Osteoblast (primary cell): ENCODE measurements around the gene CARD10. TPM values are rescaled to one million over a fixed set of nuclear protein-coding genes. Genes with fewer than 3 reads are reported as not detected.

Source experiments
- DNase-seq: peaks from one replicate; pipeline ENCODE4 v3.0.0; 2011; ENCODE audit warnings: low spot score, mixed read lengths; ENCODE audit not compliant: insufficient read length; ENCODE audit errors: missing footprints
- H2AFZ ChIP-seq: 2 replicates; pipeline ENCODE4 v1.6.0; 2011; ENCODE audit warnings: mild to moderate bottlenecking, low read length
- H3K27ac ChIP-seq: 2 replicates; pipeline ENCODE4 v1.5.1; 2011; ENCODE audit warnings: mild to moderate bottlenecking, low read depth, low read length, moderate library complexity
- H3K27me3 ChIP-seq: 2 replicates; pipeline ENCODE4 v1.6.0; 2012; ENCODE audit warnings: mild to moderate bottlenecking, control low read depth, inconsistent platforms, low read length, moderate library complexity; ENCODE audit not compliant: insufficient read depth
- H3K36me3 ChIP-seq: 2 replicates; pipeline ENCODE4 v1.5.1; 2011; ENCODE audit warnings: mild to moderate bottlenecking, low read length, control low read depth, moderate library complexity; ENCODE audit not compliant: insufficient read depth
- H3K4me1 ChIP-seq: 2 replicates; pipeline ENCODE4 v1.5.1; 2011; ENCODE audit warnings: mild to moderate bottlenecking, low read length, control low read depth, moderate library complexity; ENCODE audit not compliant: insufficient read depth
- H3K4me2 ChIP-seq: 2 replicates; pipeline ENCODE4 v1.6.0; 2011; ENCODE audit warnings: mild to moderate bottlenecking, low read length; ENCODE audit not compliant: insufficient read depth
- H3K4me3 ChIP-seq: fragments of 200-600 bp; sonication (generic); 3 replicates; pipeline ENCODE4 v1.5.1; 2012; ENCODE audit warnings: mild to moderate bottlenecking, low read length, inconsistent platforms; ENCODE audit not compliant: insufficient read depth
- H3K79me2 ChIP-seq: 2 replicates; pipeline ENCODE4 v1.6.0; 2012; ENCODE audit warnings: mild to moderate bottlenecking, low read length, control low read depth, inconsistent platforms; ENCODE audit not compliant: insufficient read depth
- H3K9me3 ChIP-seq: 2 replicates; pipeline ENCODE4 v1.5.1; 2011; ENCODE audit warnings: low read depth, low read length, control low read depth
- H4K20me1 ChIP-seq: 2 replicates; pipeline ENCODE4 v1.6.0; 2012; ENCODE audit warnings: mild to moderate bottlenecking, low read length, control low read depth; ENCODE audit not compliant: insufficient read depth
- total RNA-seq: library from RNA; depleted of rRNA; stranded (reverse); fragments of >200 nt; gene quantifications from 2 replicates; pipeline ENCODE4 v1.2.3, GENCODE V29; 2012
- TF ChIP-seq, protein P1 (sequence below): IDR thresholded peaks from 2 replicates; pipeline ENCODE4 v1.5.1; 2011; ENCODE audit warnings: mild to moderate bottlenecking, low read depth, low read length, moderate library complexity; ENCODE audit errors: extremely low read depth

Gene CARD10
- total RNA-seq, 1 donor: 11.9 TPM

DNA sequence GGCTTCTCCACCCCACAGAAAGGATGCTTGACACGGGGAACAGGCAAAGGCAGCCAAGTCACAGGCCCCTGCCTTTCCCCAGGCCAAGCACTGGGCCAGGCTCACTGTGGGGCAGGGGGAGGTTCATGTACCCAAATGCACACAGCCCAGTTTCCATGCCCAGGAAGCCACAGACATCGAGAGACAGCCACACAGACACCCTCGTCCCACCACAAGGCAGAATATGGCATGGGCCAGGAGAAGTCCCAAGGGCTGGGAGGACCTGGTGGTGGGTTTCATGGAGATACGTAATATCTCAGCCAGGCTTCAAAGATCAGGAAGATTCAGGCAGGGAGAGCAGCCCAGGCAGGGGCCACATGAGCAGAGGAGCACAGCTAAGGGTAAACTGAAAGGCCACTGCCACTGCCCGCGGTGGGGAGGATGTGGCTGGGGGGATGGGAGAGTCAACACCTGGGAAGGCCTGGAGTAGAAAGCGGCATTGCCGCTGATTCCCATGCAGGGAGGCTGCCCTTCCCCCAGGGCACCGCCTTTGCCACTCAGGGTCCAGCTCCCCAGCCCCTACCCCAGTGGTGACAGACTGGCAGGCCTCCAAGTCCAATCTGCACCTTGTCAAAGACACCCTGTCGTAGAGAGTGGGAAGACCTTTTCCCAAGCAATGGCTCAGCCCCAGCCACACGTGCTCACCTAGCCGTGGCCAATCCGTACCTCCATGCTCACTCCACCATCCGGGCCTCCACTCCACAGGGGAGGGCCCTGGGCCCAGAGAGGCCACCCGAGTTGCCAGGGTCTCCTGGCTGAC is 30.7 kb downstream of the CARD10 start:
- no peak overlapping the region for H3K27ac ChIP-seq
- no peaks in the 10 kb centered on the region for H3K79me2 ChIP-seq
- peaks cover 10% of the 10 kb centered on the region for H3K4me1 ChIP-seq
- no peak overlapping the region for H3K4me2 ChIP-seq
- peaks cover 8% of the 10 kb centered on the region for H3K36me3 ChIP-seq
- H3K27me3 ChIP-seq: no peaks in the 10 kb centered on the region
- TF ChIP-seq, protein P1, sequence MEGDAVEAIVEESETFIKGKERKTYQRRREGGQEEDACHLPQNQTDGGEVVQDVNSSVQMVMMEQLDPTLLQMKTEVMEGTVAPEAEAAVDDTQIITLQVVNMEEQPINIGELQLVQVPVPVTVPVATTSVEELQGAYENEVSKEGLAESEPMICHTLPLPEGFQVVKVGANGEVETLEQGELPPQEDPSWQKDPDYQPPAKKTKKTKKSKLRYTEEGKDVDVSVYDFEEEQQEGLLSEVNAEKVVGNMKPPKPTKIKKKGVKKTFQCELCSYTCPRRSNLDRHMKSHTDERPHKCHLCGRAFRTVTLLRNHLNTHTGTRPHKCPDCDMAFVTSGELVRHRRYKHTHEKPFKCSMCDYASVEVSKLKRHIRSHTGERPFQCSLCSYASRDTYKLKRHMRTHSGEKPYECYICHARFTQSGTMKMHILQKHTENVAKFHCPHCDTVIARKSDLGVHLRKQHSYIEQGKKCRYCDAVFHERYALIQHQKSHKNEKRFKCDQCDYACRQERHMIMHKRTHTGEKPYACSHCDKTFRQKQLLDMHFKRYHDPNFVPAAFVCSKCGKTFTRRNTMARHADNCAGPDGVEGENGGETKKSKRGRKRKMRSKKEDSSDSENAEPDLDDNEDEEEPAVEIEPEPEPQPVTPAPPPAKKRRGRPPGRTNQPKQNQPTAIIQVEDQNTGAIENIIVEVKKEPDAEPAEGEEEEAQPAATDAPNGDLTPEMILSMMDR: no peak
- no peaks in the 10 kb centered on the region for H3K9me3 ChIP-seq
- no peak overlapping the region for H2AFZ ChIP-seq
- no peaks in the 10 kb centered on the region for H4K20me1 ChIP-seq
- no peak for DNase-seq
- H3K4me3 ChIP-seq: no peak overlapping the region

DNA sequence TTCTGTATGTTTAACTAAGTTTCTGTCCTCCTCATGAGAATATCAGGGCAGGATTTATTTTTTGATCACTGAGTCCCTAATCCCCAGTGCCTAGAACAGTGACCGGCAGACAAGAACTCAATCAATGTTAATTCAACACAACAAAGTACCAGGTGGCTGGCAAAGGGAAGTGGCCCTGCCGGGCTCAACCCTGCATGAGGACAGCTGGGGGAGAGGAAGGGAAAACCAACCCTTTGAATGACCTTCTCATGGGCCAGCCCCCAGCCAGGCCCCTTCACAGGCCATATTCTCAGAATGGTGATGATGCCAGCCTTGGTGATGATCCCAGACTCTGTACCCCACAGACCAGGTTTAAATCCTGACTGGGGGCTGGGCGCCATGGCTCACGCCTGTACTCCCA is 31.6 kb downstream of the CARD10 start:
- H3K36me3 ChIP-seq: peaks cover 8% of the 10 kb centered on the region
- H3K27ac ChIP-seq: no peak overlapping the region
- no peak overlapping the region for H2AFZ ChIP-seq
- peaks cover 10% of the 10 kb centered on the region for H3K4me1 ChIP-seq
- H3K4me2 ChIP-seq: no peak overlapping the region
- H3K4me3 ChIP-seq: no peak overlapping the region
- H4K20me1 ChIP-seq: no peaks in the 10 kb centered on the region
- no peaks in the 10 kb centered on the region for H3K79me2 ChIP-seq
- no peak for DNase-seq
- TF ChIP-seq, protein P1: no peak
- H3K9me3 ChIP-seq: no peaks in the 10 kb centered on the region
- no peaks in the 10 kb centered on the region for H3K27me3 ChIP-seq

DNA sequence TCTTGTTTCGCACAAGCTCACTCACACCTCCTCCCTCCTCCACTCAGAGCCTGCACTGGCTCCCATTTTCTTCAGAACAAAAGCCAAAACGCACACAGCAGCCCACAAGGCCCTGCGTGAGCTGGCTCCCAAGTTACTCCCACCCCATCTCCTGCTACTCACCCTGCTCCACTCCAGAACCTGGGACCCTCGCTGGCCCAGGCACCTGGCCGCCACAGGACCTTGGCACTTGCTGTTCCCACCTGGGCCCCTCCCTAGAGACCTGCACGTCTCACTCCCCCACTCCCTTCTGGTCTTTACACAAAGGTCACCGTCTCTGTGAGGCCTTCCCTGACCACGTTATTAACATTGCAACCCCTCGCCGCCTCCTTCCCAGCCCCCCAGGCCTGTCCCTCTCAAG is 32.1 kb downstream of the CARD10 start:
- Histone ChIP-seq H3K4me2 (no peak overlapping the region), H3K79me2 (no peaks in the 10 kb centered on the region), H3K4me3 (no peak overlapping the region), H3K27me3 (no peaks in the 10 kb centered on the region), H2AFZ (no peak overlapping the region), H4K20me1 (no peaks in the 10 kb centered on the region), H3K27ac (no peak overlapping the region), H3K36me3 (peaks cover 8% of the 10 kb centered on the region), H3K4me1 (peaks cover 10% of the 10 kb centered on the region), H3K9me3 (no peaks in the 10 kb centered on the region)
- DNase-seq: no peak
- TF ChIP-seq, protein P1: no peak

DNA sequence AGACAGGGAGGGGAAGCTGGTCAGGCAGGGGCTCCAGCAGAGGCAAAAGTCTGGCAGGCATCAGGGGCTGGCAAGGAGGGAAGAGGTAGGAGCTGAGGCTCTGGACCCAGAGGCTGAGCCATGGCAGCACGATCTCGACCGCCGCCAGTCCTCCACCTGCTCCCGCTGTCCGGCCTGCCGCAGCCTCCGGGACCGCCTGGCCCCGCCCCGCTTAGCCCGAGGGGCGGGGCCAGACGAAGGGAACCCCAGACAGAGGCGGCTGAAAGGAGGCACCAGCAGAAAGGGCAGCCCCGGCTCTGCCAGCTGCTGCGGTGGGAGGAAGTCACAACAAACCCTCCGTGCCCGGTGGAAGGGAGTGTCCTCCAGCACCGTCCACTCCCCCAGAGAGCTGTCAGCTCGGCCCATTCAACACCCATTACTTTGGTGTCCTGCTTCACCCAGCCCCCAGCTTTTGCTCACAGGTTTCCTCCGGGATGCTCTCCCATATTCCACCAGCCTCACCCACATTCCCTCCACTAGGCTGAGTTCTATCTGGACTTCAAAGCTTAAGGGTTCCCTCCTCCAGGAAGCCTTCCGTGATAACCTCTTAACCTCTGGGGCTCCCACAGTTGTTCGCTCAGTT is 32.9 kb downstream of the CARD10 start, which contains the start of gene MFNG:
Gene MFNG, minus strand, starts transcription at position 161 of the 622 bp plus-strand sequence. CDS start 207 bp downstream, outside the sequence.
- H4K20me1 ChIP-seq: no peaks in the 10 kb centered on the region
- peaks cover 10% of the 10 kb centered on the region for H3K4me1 ChIP-seq
- DNase-seq: peak; percentile 97
- H3K4me2 ChIP-seq: peak within 1 kb of the TSS; percentile 68
- no peaks in the 10 kb centered on the region for H3K27me3 ChIP-seq
- no peaks in the 10 kb centered on the region for H3K79me2 ChIP-seq
- peak within 1 kb of the TSS; percentile 56 for H3K4me3 ChIP-seq
- no peaks in the 10 kb centered on the region for H3K9me3 ChIP-seq
- TF ChIP-seq, protein P1: peak; percentile 22
- H3K36me3 ChIP-seq: peaks cover 8% of the 10 kb centered on the region
- no peak within 1 kb of the TSS for H2AFZ ChIP-seq
- no peak within 1 kb of the TSS for H3K27ac ChIP-seq
